Body of pancreas (tissue), 4 donors: ENCODE data around the gene ASCL4. TPM values are rescaled to one million over a fixed set of nuclear protein-coding genes. Genes with fewer than 3 reads are reported as not detected.

ENCODE experiments used
- ATAC-seq: fragments of 150-250 bp; one replicate; pipeline ENCODE4 v1.9.1; 2016
- DNase-seq, 4 donors: peaks; one replicate each; pipeline ENCODE4 v3.0.0-alpha.2; 2019
- H3K27ac ChIP-seq, 4 donors: fragments of 200-600 bp; sonication (generic); 1 replicate in 3 of 4; 2 replicates in 1 of 4; pipeline versions ENCODE4 v1.5.1 to v1.6.1; 2016 to 2019; ENCODE audit warnings: mild to moderate bottlenecking in 1 of 4, mixed read lengths in 1 of 4, moderate library complexity in 1 of 4
- H3K27me3 ChIP-seq, 2 donors: fragments of 200-600 bp; sonication (generic); one replicate each; pipeline ENCODE4 v1.6.0; 2016; ENCODE audit warnings: mild to moderate bottlenecking in 1 of 2
- H3K36me3 ChIP-seq, 2 donors: fragments of 200-600 bp; sonication (generic); replicated peaks in 1 of 2; 2 replicates each; pipeline ENCODE4 v1.5.1; 2016; ENCODE audit warnings: low read depth in 2 of 2; ENCODE audit not compliant: insufficient read depth in 1 of 2
- H3K4me1 ChIP-seq: fragments of 200-600 bp; sonication (generic); one replicate; pipeline ENCODE4 v1.6.0; 2016
- H3K4me3 ChIP-seq, 2 donors: fragments of 200-600 bp; sonication (generic); 1 replicate in 1 of 2; 2 replicates in 1 of 2; pipeline ENCODE4 v1.5.1; 2016 to 2019
- H3K9me3 ChIP-seq, 3 donors: fragments of 200-600 bp; sonication (generic); 1 replicate in 2 of 3; 2 replicates in 1 of 3; pipeline ENCODE4 v1.5.1; 2016
- POLR2A ChIP-seq, 3 donors: fragments of 450-650 bp; IDR thresholded peaks; one replicate each; pipeline ENCODE4 v1.6.1; 2016; ENCODE audit warnings: antibody characterized with exemption in 3 of 3, mild to moderate bottlenecking in 2 of 3
- WGBS, 2 donors: methylation state at CpG; one replicate each; pipeline ENCODE4 v1.1.5; 2017; 5-methylcytosine and 5-hydroxymethylcytosine counted together
- intact Hi-C: fragments of 100-400 bp; cut with DNase I; formaldehyde crosslinking; loops from one replicate; pipeline ENCODE4 v1.15.1; 2023
- total RNA-seq, 2 donors: library from RNA; depleted of rRNA; stranded (reverse); fragments of >200 nt; gene quantifications; one replicate each; pipeline ENCODE4 v1.1.0, GENCODE V29; 2016
- TF ChIP-seq, protein P1 (sequence below), 7 experiments: fragments of 450-650 bp in 4 of 7; fragments of 200-600 bp in 3 of 7; sonication (generic) in 3 of 7; IDR thresholded peaks; one replicate each; pipeline ENCODE4 v1.5.1; 2016 to 2019; ENCODE audit warnings: antibody characterized with exemption in 7 of 7

The ASCL4 gene
- total RNA-seq, 2 donors from 2014 or later = not detected

DNA sequence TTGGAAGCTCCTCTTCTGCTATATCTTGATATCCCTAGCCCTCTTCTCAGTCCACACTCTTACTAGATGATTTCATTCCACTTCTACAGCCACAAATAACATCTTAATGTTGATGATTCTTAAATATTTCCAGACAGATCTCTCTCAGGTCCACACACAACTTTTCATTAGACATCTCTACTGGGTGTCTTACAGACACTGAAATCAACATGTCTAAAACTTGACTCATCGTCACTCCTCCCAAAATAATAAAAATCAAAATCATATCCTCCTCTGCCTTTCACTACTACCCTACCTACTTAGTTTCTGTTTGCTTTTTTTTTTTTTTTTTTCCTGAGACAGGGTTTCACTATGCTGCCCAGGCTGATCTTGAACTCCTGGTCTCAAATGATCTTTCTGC, 25.4 kb upstream of the ASCL4 start:
- TF ChIP-seq, protein P1, sequence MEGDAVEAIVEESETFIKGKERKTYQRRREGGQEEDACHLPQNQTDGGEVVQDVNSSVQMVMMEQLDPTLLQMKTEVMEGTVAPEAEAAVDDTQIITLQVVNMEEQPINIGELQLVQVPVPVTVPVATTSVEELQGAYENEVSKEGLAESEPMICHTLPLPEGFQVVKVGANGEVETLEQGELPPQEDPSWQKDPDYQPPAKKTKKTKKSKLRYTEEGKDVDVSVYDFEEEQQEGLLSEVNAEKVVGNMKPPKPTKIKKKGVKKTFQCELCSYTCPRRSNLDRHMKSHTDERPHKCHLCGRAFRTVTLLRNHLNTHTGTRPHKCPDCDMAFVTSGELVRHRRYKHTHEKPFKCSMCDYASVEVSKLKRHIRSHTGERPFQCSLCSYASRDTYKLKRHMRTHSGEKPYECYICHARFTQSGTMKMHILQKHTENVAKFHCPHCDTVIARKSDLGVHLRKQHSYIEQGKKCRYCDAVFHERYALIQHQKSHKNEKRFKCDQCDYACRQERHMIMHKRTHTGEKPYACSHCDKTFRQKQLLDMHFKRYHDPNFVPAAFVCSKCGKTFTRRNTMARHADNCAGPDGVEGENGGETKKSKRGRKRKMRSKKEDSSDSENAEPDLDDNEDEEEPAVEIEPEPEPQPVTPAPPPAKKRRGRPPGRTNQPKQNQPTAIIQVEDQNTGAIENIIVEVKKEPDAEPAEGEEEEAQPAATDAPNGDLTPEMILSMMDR (IDR thresholded peaks at IDR 0.05) = no peak
- no peak for TF ChIP-seq POLR2A (IDR thresholded peaks at IDR 0.05)
- no peaks in the 10 kb centered on the region for H3K9me3 ChIP-seq
- no peak overlapping the region for H3K27ac ChIP-seq
- H3K36me3 ChIP-seq = peaks cover 0 to 16% of the 10 kb centered on the region in 2 donors
- no peaks in the 10 kb centered on the region for H3K27me3 ChIP-seq
- H3K4me1 ChIP-seq = no peaks in the 10 kb centered on the region
- no peak overlapping the region for H3K4me3 ChIP-seq
- 92% methylated on average over 1 of the region's 1 CpG for WGBS, 2 donors
- DNase-seq = no peak
- intact Hi-C loops = no loop called here
- no peak for ATAC-seq

DNA sequence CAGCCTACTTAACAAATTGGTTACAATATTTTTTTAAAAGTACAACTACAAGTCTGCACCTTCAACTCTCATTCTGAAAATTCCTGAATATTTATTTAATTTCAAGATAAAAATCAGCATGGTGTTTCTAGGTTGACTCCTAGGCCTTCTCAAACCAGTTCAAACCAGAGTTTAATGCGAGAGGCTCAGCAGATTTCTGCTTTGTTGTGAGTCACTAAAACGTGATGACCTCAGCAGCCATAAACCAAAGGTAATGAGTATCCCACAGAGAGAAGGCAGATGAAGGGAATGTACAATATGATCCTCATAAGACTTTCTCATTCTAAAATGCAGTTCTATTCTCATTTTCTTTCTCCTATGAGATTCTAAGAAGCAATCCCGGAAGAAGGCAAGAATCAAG, 15.1 kb upstream of the ASCL4 start:
- TF ChIP-seq POLR2A (IDR thresholded peaks at IDR 0.05) = no peak
- TF ChIP-seq, protein P1 (IDR thresholded peaks at IDR 0.05) = no peak
- ATAC-seq = no peak
- intact Hi-C loops = loop anchor here (10.0 kb wide), 1 partner anchor 65 kb away; no protein-coding TSS in a partner anchor
- H3K27ac ChIP-seq = peak overlapping the region in 1 of 4 donors; percentile 12
- no peaks in the 10 kb centered on the region for H3K27me3 ChIP-seq
- no peak for DNase-seq
- H3K4me3 ChIP-seq = no peak overlapping the region
- H3K9me3 ChIP-seq = no peaks in the 10 kb centered on the region
- 20 to 33% methylated on average over 3 of the region's 3 CpGs for WGBS, 2 donors
- peaks cover 28% of the 10 kb centered on the region for H3K4me1 ChIP-seq
- H3K36me3 ChIP-seq = peaks cover 0 to 21% of the 10 kb centered on the region in 2 donors

DNA sequence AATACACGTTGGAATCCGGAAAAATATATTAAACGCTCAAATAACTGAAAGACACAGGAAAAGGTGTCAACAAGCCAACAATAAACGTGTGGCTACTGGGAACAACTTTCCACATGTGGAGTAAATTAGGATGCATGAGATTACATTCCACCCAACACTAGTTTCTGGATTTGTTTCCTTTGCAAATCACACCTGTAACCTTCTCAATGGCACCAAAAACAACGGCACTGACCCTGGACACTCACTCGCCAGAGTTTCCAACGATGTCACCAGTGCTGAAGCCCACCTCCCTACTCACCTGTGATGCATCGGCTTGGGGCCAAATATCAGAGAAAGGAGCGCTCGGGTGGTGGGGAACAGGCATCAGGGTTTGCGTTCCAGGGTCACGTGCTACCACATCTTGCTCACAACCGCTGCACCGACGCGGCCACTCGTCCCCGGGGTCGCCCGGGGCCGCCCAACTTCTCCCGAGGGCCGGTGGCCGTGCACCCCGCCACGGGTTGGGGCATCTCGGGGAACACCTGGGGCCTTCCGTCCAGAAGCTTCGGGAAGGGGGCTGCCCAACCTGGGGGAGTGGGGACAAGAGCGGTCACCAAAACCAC, 14.2 kb upstream of the ASCL4 start:
- intact Hi-C loops = no loop called here
- peaks cover 0 to 14% of the 10 kb centered on the region in 2 donors for H3K36me3 ChIP-seq
- peak overlapping the region; percentile 36 to 73 (median 60) for H3K27ac ChIP-seq
- 1 to 3% methylated on average over 8 to 27 of the region's 30 CpGs for WGBS, 2 donors
- peak; percentile 7 for ATAC-seq
- peak overlapping the region; percentile 88 to 94 for H3K4me3 ChIP-seq
- no peaks in the 10 kb centered on the region for H3K9me3 ChIP-seq
- peak in 3 of 4 donors; percentile 16 to 34 (median 29) for DNase-seq
- no peaks in the 10 kb centered on the region for H3K27me3 ChIP-seq
- H3K4me1 ChIP-seq = peaks cover 28% of the 10 kb centered on the region
- TF ChIP-seq, protein P1 (IDR thresholded peaks at IDR 0.05) = no peak
- no peak for TF ChIP-seq POLR2A (IDR thresholded peaks at IDR 0.05)

DNA sequence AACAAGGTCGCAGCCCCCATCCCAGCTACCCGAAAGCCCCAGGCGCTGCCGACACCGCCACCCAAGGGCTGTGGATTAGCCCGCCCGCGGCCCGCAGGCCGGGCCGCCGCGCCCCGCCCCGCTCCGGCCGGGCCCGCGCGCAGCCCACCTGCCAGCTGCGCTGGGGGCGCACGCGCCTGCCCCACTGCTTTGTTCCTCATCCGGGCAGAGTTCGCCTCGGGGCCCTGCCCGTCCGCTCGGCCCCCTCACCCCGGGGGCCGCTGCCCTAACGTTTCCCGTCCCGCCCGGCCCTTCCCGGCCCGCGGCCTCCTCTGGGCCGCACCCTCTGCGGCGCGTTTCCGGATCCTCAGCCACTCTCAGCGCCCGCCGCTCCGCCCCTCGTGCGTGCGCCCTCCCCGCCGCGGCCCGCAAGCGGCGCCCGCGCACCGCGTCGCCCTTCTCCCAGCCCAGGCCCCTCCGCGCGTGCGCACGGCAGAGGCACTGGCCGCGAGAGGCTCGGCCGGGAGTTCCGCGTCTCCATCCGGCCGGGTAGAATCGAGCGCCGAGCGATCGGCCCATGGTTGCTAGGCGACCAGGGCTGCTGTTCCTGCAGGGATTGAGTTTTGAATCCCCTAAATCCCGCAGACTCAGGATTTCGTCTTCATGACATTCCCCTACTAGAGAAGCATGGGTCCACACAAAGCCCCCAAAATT, 13.5 kb upstream of the ASCL4 start, which contains the start of gene PRDM4:
Gene PRDM4, minus strand, starts transcription at position 329 of the 693 bp plus-strand sequence. CDS start 622 bp downstream, outside the sequence.
- peaks cover 0 to 9% of the 10 kb centered on the region in 2 donors for H3K36me3 ChIP-seq
- intact Hi-C loops = no loop called here
- no peaks in the 10 kb centered on the region for H3K9me3 ChIP-seq
- peaks cover 28% of the 10 kb centered on the region for H3K4me1 ChIP-seq
- no peaks in the 10 kb centered on the region for H3K27me3 ChIP-seq
- peak; percentile 94 to 97 (median 96) for DNase-seq
- peak within 1 kb of the TSS; percentile 88 to 94 for H3K4me3 ChIP-seq
- 0% methylated on average over 79 of the region's 83 CpGs; no CpG with 5 or more reads in 1 of the 2 donors for WGBS, 2 donors
- ATAC-seq = peak; percentile 99
- peak; percentile 79 to 90 (median 88) for TF ChIP-seq POLR2A (IDR thresholded peaks at IDR 0.05)
- TF ChIP-seq, protein P1 (IDR thresholded peaks at IDR 0.05) = peak in 2 of 7 experiments; percentile 57 to 63
- peak within 1 kb of the TSS; percentile 36 to 73 (median 60) for H3K27ac ChIP-seq
